Measurements from ENCODE around the gene GPR107.

Gene GPR107

GRCh38 chr9:130028493-130029222 is 25.0 kb upstream of the GPR107 start:
- DNase-seq, result no peak

GRCh38 chr9:130029223-130029973 is 24.3 kb upstream of the GPR107 start:
- DNase-seq, result no peak

GRCh38 chr9:130030651-130031127 is 23.0 kb upstream of the GPR107 start:
- DNase-seq, result no peak

GRCh38 chr9:130034570-130034969 is 19.1 kb upstream of the GPR107 start:
- peak in 1 of 2 donors; percentile 14 for DNase-seq

GRCh38 chr9:130036099-130036498 is 17.6 kb upstream of the GPR107 start:
- DNase-seq, result peak in 1 of 2 donors; percentile 39

- DNase-seq, result peak in 1 of 2 donors; percentile 65
These were observed 14.1 kb upstream of the GPR107 start for GRCh38 chr9:130039528-130040147.

- DNase-seq, result no peak
These were observed 12.6 kb upstream of the GPR107 start for GRCh38 chr9:130040984-130041647.

- DNase-seq, result no peak
These were observed 11.9 kb upstream of the GPR107 start for GRCh38 chr9:130041648-130042405.

GRCh38 chr9:130042406-130042884 is 11.3 kb upstream of the GPR107 start:
- no peak for DNase-seq

- peak; percentile 72 to 73 for DNase-seq
These were observed 10.6 kb upstream of the GPR107 start, which contains the start of gene FNBP1 for GRCh38 chr9:130042885-130043653. FNBP1 (minus strand) TSS chr9:130043189; CDS start chr9:130042975, 214 bp downstream.

- no peak for DNase-seq
These were observed 9.8 kb upstream of the GPR107 start for GRCh38 chr9:130043654-130044623.

GRCh38 chr9:130045725-130046450 is 7.8 kb upstream of the GPR107 start:
- no peak for DNase-seq

- no peak for DNase-seq
These were observed 4.1 kb upstream of the GPR107 start for GRCh38 chr9:130049431-130050210.

GRCh38 chr9:130050462-130050861 is 3.2 kb upstream of the GPR107 start:
- DNase-seq, result no peak

GRCh38 chr9:130051855-130052254 is 1.9 kb upstream of the GPR107 start:
- DNase-seq, result no peak

GRCh38 chr9:130053109-130053503 is 600 bp upstream of the GPR107 start:
- DNase-seq, result no peak

GRCh38 chr9:130054325-130054786 is 650 bp downstream of the GPR107 start:
- no peak for DNase-seq

- DNase-seq, result no peak
These were observed 1.1 kb downstream of the GPR107 start for GRCh38 chr9:130054820-130055219.
